Glomerular visceral epithelial cell (primary cell): ENCODE measurements around the gene SPACA7.

Experiments used
- DNase-seq: peaks from one replicate; pipeline ENCODE4 v3.0.0-alpha.2; 2016; ENCODE audit errors: extremely low spot score

SPACA7 gene

GRCh38 chr13:112447761-112448603 is 71.8 kb downstream of the SPACA7 start:
- no peak for DNase-seq

- no peak for DNase-seq
Observed at GRCh38 chr13:112448621-112449544, 72.7 kb downstream of the SPACA7 start.

GRCh38 chr13:112449545-112449930 is 73.4 kb downstream of the SPACA7 start:
- no peak for DNase-seq

GRCh38 chr13:112450118-112450903 is 74.2 kb downstream of the SPACA7 start:
- DNase-seq: no peak

- no peak for DNase-seq
Observed at GRCh38 chr13:112450904-112451240, 74.7 kb downstream of the SPACA7 start.

GRCh38 chr13:112451512-112452379 is 75.6 kb downstream of the SPACA7 start:
- DNase-seq: no peak

GRCh38 chr13:112452380-112453206 is 76.4 kb downstream of the SPACA7 start:
- no peak for DNase-seq

- no peak for DNase-seq
Observed at GRCh38 chr13:112453207-112453829, 77.2 kb downstream of the SPACA7 start.

- DNase-seq: no peak
Observed at GRCh38 chr13:112453874-112454647, 77.9 kb downstream of the SPACA7 start.

- DNase-seq: no peak
Observed at GRCh38 chr13:112454648-112455334, 78.6 kb downstream of the SPACA7 start.

GRCh38 chr13:112455476-112456059 is 79.4 kb downstream of the SPACA7 start:
- DNase-seq: no peak

- no peak for DNase-seq
Observed at GRCh38 chr13:112456138-112457056, 80.2 kb downstream of the SPACA7 start.

GRCh38 chr13:112457081-112457480 is 80.9 kb downstream of the SPACA7 start:
- DNase-seq: no peak

GRCh38 chr13:112457485-112457884 is 81.3 kb downstream of the SPACA7 start:
- no peak for DNase-seq

- no peak for DNase-seq
Observed at GRCh38 chr13:112462408-112462807, 86.3 kb downstream of the SPACA7 start.

GRCh38 chr13:112464720-112465119 is 88.6 kb downstream of the SPACA7 start:
- DNase-seq: no peak
